OCI-LY3 (cell line): Measurements from ENCODE around the gene TMEM239.

Source experiments
- CTCF ChIP-seq: fragments of 200-600, 300-600 bp; sonication (generic); IDR thresholded peaks from 2 replicates; pipeline ENCODE4 v1.5.1; 2014; ENCODE audit warnings: antibody characterized with exemption, low read length, low read depth
- EZH2phosphoT487 ChIP-seq: fragments of 200-600 bp; shearing (Covaris generic); IDR thresholded peaks from 2 replicates; pipeline ENCODE4 v1.6.1; 2018; ENCODE audit warnings: antibody characterized with exemption, mixed run types, low read depth

- TF ChIP-seq CTCF (no peak), EZH2phosphoT487 (no peak)
These were observed 4.1 kb downstream of the TMEM239 start for GRCh38 chr20:2820084-2820895.
